GM19328 (cell line): ENCODE measurements around the gene UGT1A6.

Experiments
- ATAC-seq: cut with Tn5 transposase; IDR thresholded peaks from one replicate; pipeline ENCODE4 v1.9.1; 2021; ENCODE audit warnings: mild to moderate bottlenecking, moderate library complexity; ENCODE audit not compliant: unreplicated experiment

UGT1A6 gene

DNA sequence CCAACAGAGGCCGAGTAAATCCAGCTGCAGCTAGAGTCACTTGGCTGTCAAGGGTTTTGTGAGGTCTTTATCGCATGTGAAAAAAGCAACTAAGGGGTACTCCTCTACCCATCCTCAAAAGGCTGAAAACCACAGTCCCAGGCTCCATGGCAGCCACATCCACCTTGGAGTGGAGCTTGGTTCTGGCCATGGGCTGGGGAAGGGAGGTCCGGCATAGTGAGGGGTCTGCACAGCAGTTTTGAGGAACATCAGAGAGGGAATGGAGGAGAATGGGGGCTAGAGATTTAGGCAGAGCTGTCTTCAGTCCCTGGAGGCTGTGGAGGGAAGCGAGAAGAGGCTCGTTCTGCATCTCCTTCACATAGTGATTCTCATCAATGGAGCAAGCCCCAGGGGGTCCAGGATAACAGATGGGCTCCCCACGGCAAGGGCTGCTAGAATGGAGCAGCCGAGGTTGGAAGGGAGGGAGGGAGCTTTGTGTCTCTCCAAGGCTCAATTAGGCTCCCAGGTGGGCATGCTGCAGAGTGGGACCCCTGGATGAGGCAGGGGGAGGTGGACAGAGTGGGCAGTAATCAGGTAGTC lies 106.5 kb downstream of the UGT1A6 start:
- ATAC-seq: no peak

DNA sequence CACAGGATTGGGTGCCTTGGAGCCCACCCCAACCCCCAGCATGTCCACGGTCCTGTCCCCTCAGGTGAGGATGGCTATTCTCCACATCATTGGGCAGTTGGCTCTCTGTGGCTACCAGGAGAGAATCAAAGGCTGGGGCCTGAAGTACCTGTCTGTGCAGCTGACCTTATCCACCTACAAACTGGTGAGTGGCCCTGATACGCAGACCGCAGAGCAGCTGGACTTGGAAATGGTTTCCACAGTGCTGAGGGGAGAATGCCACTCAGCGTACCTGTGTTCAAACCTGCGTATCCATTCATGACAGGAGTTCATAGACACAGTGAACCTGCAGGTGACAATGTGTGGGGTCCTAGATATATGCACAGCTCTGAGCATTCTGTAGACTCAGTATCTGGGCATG lies 107.0 kb downstream of the UGT1A6 start:
- ATAC-seq: no peak

DNA sequence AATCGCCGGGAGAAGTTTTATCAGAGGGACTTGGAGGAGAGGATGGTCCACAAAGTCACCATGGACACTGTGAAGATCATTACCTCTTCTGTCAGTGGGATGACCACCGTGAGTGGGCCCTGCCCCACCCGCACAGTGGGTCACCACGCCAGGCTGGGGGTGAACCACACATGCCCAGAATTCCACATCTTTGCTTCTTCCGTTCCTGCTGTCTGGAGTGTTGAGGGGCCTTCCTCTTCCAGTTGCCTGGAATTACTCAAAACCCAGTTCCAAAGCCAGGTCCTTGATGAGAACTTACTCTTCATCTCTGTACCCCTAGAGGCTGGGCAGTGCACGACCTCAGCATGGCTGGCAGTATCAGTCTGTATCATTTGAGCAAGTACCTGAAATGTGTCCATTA lies 107.5 kb downstream of the UGT1A6 start:
- ATAC-seq: no peak

GRCh38 chr2:233801357-233802131 lies 108.9 kb downstream of the UGT1A6 start:
- ATAC-seq: no peak

GRCh38 chr2:233802132-233802815 lies 109.6 kb downstream of the UGT1A6 start:
- no peak for ATAC-seq

- no peak for ATAC-seq
Observed at GRCh38 chr2:233803292-233803911, 110.7 kb downstream of the UGT1A6 start.

- ATAC-seq: no peak
Observed at GRCh38 chr2:233803994-233804393, 111.3 kb downstream of the UGT1A6 start.

DNA sequence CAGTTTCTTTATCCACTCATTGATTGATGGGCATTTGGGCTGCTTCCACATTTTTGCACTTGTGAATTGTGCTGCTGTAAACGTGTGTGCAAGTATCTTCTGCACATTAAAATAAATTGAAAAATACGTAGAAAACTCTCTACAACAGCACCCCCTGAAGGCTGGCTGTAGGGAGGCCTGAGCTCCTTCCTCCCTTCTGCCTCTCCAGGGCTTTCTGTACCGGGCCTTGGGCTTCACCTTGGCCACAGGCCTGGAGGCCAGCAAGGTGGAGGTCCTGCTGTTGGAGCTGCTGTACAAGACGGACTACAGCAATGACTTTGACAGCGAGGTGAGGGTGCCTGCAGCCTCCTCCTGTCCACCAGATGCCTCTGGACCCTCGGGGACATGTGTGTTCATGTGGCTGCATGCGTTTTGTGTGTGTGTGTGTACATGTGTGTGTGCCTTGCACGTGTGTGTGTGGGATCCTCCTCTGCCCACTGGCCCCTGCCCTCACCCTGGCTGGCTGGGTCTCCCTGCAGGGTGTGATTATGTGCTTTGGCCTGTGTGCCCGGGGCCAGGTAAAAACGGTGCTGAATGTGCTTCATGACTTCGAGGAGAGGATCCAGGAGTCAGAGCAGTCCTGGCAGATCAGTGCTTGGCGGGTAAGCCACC lies 114.7 kb downstream of the UGT1A6 start:
- no peak for ATAC-seq

- no peak for ATAC-seq
Observed at GRCh38 chr2:233807966-233808935, 115.6 kb downstream of the UGT1A6 start.

- ATAC-seq: no peak
Observed at GRCh38 chr2:233810385-233810784, 117.7 kb downstream of the UGT1A6 start.

GRCh38 chr2:233811087-233811486 lies 118.4 kb downstream of the UGT1A6 start:
- ATAC-seq: no peak

- no peak for ATAC-seq
Observed at GRCh38 chr2:233811732-233812131, 119.0 kb downstream of the UGT1A6 start.

DNA sequence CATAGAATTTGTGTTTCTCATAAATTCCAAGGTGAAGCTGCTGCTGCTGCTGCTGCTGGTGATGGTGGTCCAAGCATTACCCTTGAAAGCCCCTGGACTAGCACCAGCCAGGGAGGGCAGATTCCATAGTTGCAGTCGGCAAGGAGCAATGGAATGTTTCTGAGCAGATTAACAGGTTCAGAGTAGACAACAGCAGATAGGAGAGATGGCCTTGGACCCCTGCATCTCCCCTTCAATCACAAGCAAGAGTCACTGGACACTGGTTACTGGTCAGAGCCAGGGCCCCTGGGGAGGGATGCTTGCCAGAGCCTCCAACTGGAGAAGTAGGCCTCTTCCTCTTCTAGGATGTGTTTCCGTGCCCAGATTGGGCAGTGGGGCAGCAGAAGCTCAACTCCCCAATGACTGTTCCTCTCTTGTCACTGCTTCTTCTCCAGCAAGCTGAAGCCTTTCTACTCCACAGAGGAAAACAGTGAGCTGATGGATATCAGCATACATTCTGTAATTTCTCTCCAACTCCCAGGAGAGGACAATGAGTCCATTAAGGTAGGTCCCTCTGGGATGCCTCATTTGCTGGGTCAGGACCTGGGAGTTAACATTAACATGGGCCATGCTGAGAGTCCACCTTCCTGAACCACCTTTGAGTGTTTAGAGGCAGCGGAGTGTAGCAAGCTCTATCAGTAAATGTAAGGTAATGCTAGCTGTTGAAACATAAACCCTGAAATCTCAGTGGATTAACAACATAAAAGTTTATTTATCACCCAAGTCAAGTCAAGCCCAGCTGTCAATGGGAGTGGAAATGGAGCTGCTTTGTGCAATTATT lies 120.8 kb downstream of the UGT1A6 start:
- ATAC-seq: no peak

GRCh38 chr2:233814056-233814835 lies 121.6 kb downstream of the UGT1A6 start:
- ATAC-seq: no peak

DNA sequence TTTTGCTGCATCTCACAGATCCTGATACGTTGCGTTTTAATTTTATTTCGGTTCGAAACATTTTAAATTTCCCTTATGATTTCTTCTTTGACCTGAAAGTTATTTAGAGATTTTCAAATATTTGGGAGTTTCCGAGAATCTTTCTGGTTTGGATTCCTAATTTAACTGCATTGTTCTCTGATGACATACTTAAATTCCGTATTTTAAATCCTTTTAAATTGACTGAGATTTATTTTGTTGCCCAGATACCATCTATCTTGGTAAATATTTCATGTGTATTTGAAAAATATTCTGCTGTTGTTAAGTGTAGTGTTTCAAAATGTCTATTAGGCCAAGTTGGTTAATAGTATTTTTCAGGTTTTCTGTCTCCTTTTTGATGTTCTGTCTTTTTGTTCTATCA lies 123.2 kb downstream of the UGT1A6 start:
- ATAC-seq: no peak

GRCh38 chr2:233816334-233816733 lies 123.6 kb downstream of the UGT1A6 start:
- no peak for ATAC-seq

DNA sequence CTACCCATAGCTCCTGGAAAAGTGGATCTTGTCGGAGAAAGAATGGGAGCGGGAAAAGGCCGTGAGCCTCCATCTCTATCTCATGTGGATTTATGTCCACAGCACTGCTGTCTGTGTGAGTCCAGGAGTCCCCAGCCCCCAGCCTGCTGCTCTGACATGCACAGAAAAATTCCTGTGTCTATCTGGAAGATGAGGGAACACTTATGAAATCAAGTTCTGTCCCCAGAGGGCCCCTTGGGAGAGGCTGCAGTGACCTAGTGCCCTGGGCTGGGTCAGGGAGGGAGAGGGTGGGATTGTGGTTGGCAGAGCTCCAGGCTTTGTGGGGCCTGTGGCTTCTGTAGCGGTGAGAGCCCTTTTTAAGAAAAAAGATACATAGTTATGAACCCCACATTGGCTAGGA lies 124.1 kb downstream of the UGT1A6 start:
- ATAC-seq: no peak

DNA sequence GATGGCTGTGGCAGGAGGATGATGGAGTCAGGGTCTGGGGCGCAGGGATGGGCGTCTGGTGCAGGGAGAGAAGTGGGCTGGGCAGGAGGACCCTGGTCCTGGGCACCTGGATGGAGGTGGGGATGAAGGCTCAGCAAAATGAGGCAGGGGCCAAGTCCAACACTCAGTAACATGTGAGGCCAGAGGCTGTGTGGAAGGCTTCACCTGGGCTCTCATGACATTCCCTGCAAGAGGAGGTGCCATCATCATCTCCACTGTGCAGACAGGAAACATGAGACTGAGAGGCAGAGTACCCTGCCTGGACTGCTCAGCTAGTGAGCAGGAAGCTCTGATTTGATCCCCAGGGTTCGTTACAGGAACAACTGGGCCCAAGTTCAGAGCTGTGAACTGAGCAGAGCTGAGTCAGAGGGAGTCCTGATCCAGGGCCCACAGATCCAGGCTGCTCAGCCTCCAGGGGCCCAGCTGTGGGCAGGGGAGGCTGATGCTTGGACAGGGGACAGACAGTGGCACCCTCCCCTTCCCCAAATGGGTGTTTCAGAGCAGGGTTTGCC lies 124.7 kb downstream of the UGT1A6 start:
- ATAC-seq: no peak
